Measurements from ENCODE around the gene OVCH2.

- no peak for TF ChIP-seq EZH2 (IDR thresholded peaks at IDR 0.05; ENCODE audit: insufficient read depth, poor library complexity, severe bottlenecking)
- no peak for TF ChIP-seq EZH2phosphoT487 (IDR thresholded peaks at IDR 0.05; ENCODE audit: insufficient read depth, low read depth)
These were observed 48.8 kb downstream of the OVCH2 start for GRCh38 chr11:7657306-7658025.

Data from GM23248 (cell line).